Measurements from ENCODE around the gene ADGRF1.

Gene ADGRF1

GRCh38 chr6:47034421-47034820, 7.7 kb downstream of the ADGRF1 start:
- DNase-seq (ENCODE audit: low read depth in 1 of 2, low spot score in 1 of 2) = no peak
- TF ChIP-seq GABPA (IDR thresholded peaks at IDR 0.05; ENCODE audit: low read depth) (no peak), CTCF (IDR thresholded peaks at IDR 0.05; ENCODE audit: insufficient read depth, low read length) (no peak), POLR2AphosphoS5 (IDR thresholded peaks at IDR 0.05; ENCODE audit: low read depth) (no peak)
- H3K4me3 ChIP-seq (replicated peaks; ENCODE audit: insufficient read depth, low read length) = no peak overlapping the region
- H3K27ac ChIP-seq (replicated peaks) = no peak overlapping the region
- peaks cover 14% of the 10 kb centered on the region for H3K27me3 ChIP-seq (ENCODE audit: insufficient read depth, poor library complexity, severe bottlenecking)

GRCh38 chr6:47032974-47033765, 9.0 kb downstream of the ADGRF1 start:
- H3K27ac ChIP-seq (replicated peaks) = no peak overlapping the region
- H3K4me3 ChIP-seq (replicated peaks; ENCODE audit: insufficient read depth, low read length) = no peak overlapping the region
- no peak for TF ChIP-seq POLR2AphosphoS5 (IDR thresholded peaks at IDR 0.05; ENCODE audit: low read depth)
- TF ChIP-seq CTCF (IDR thresholded peaks at IDR 0.05; ENCODE audit: insufficient read depth, low read length) = no peak
- no peak for TF ChIP-seq SPI1 (IDR thresholded peaks at IDR 0.05; ENCODE audit: borderline replicate concordance, low read depth)
- no peak for TF ChIP-seq GABPA (IDR thresholded peaks at IDR 0.05; ENCODE audit: low read depth)
- no peak for TF ChIP-seq REST (IDR thresholded peaks at IDR 0.05; ENCODE audit: insufficient replicate concordance, low read depth)
- DNase-seq (ENCODE audit: low read depth in 1 of 2, low spot score in 1 of 2) = no peak
- H3K27me3 ChIP-seq (ENCODE audit: insufficient read depth, poor library complexity, severe bottlenecking) = peaks cover 14% of the 10 kb centered on the region

- no peak for DNase-seq (ENCODE audit: low read depth in 1 of 2, low spot score in 1 of 2)
- H3K4me3 ChIP-seq (replicated peaks; ENCODE audit: insufficient read depth, low read length) = no peak overlapping the region
- TF ChIP-seq REST (IDR thresholded peaks at IDR 0.05; ENCODE audit: insufficient replicate concordance, low read depth) (no peak), CTCF (IDR thresholded peaks at IDR 0.05; ENCODE audit: insufficient read depth, low read length) (no peak), POLR2AphosphoS5 (IDR thresholded peaks at IDR 0.05; ENCODE audit: low read depth) (no peak), GABPA (IDR thresholded peaks at IDR 0.05; ENCODE audit: low read depth) (no peak), SPI1 (IDR thresholded peaks at IDR 0.05; ENCODE audit: borderline replicate concordance, low read depth) (no peak)
- peaks cover 14% of the 10 kb centered on the region for H3K27me3 ChIP-seq (ENCODE audit: insufficient read depth, poor library complexity, severe bottlenecking)
- H3K27ac ChIP-seq (replicated peaks) = no peak overlapping the region
Measured at GRCh38 chr6:47031656-47032055, 10.5 kb downstream of the ADGRF1 start.

Measured in HL-60 (cell line).